ENCODE measurements around the gene SLC16A6. TPM values are rescaled to one million over a fixed set of nuclear protein-coding genes. Genes with fewer than 3 reads are reported as not detected.

The SLC16A6 gene
- polyA plus RNA-seq, 3 donors, result 12.3 to 24.7 (median 14.0) TPM

- no peaks in the 10 kb centered on the region for H3K36me3 ChIP-seq (replicated peaks in 1 of 2; ENCODE audit: control insufficient read depth in 1 of 2, insufficient read depth in 2 of 2, low read length in 2 of 2)
- H3K79me2 ChIP-seq (ENCODE audit: insufficient read depth, low read length), result no peaks in the 10 kb centered on the region
- 100% methylated on average over 1 of the region's 4 CpGs for WGBS (ENCODE audit: insufficient coverage)
- no peak overlapping the region for H3K27ac ChIP-seq (ENCODE audit: low read depth in 1 of 2, low read length in 2 of 2)
- H3K4me1 ChIP-seq (ENCODE audit: control insufficient read depth in 1 of 2, insufficient read depth in 2 of 2, low read length in 2 of 2), result peaks cover 31 to 37% of the 10 kb centered on the region in 2 donors
- H3K4me3 Mint-ChIP-seq, result no peak overlapping the region
- H3K27me3 ChIP-seq (ENCODE audit: control insufficient read depth in 2 of 2, insufficient read depth in 2 of 2, low read length in 2 of 2), result no peaks in the 10 kb centered on the region
- H3K9ac ChIP-seq (ENCODE audit: insufficient read depth, low read length, poor library complexity, severe bottlenecking), result no peak overlapping the region
- H3K4me2 ChIP-seq (replicated peaks; ENCODE audit: extremely low read depth, low read length, poor library complexity, severe bottlenecking), result no peak overlapping the region
- H3K27me3 Mint-ChIP-seq (ENCODE audit: low read depth in 3 of 3), result peaks cover 0 to 1% (median 0%) of the 10 kb centered on the region in 3 donors
- intact Hi-C loops (cut with micrococcal nuclease), result no loop called here
- H4K20me1 ChIP-seq (ENCODE audit: insufficient read depth, low read length), result no peaks in the 10 kb centered on the region
- DNase-seq, result no peak
- no peaks in the 10 kb centered on the region for H3K9me3 ChIP-seq (replicated peaks in 1 of 2; ENCODE audit: control insufficient read depth in 1 of 2, insufficient read depth in 1 of 2, low read length in 2 of 2)
- no peak overlapping the region for H2AFZ ChIP-seq (ENCODE audit: insufficient read depth, low read depth, low read length, poor library complexity, severe bottlenecking)
- peak overlapping the region in 1 of 7 donors; percentile 41 for H3K27ac Mint-ChIP-seq
- H3K36me3 Mint-ChIP-seq, result peaks cover 20 to 32% of the 10 kb centered on the region in 2 donors
- H3K4me1 Mint-ChIP-seq, result peaks cover 46% of the 10 kb centered on the region
- peaks cover 0 to 2% (median 0%) of the 10 kb centered on the region in 7 donors for H3K9me3 Mint-ChIP-seq
- TF ChIP-seq CTCF (IDR thresholded peaks at IDR 0.05), result no peak
- no peak overlapping the region for H3K4me3 ChIP-seq (replicated peaks in 1 of 3; ENCODE audit: low read depth in 2 of 3, low read length in 3 of 3)
Observed at GRCh38 chr17:68321556-68321954, 30.6 kb upstream of the SLC16A6 start.

GRCh38 chr17:68320943-68321555, 30.1 kb upstream of the SLC16A6 start:
- Histone ChIP-seq H3K27ac (ENCODE audit: low read depth in 1 of 2, low read length in 2 of 2) (no peak overlapping the region), H3K9ac (ENCODE audit: insufficient read depth, low read length, poor library complexity, severe bottlenecking) (no peak overlapping the region), H3K4me3 (replicated peaks in 1 of 3; ENCODE audit: low read depth in 2 of 3, low read length in 3 of 3) (no peak overlapping the region), H2AFZ (ENCODE audit: insufficient read depth, low read depth, low read length, poor library complexity, severe bottlenecking) (no peak overlapping the region), H3K27me3 (ENCODE audit: control insufficient read depth in 2 of 2, insufficient read depth in 2 of 2, low read length in 2 of 2) (no peaks in the 10 kb centered on the region), H4K20me1 (ENCODE audit: insufficient read depth, low read length) (no peaks in the 10 kb centered on the region), H3K4me2 (replicated peaks; ENCODE audit: extremely low read depth, low read length, poor library complexity, severe bottlenecking) (no peak overlapping the region), H3K4me1 (ENCODE audit: control insufficient read depth in 1 of 2, insufficient read depth in 2 of 2, low read length in 2 of 2) (peaks cover 36 to 42% of the 10 kb centered on the region in 2 donors), H3K79me2 (ENCODE audit: insufficient read depth, low read length) (no peaks in the 10 kb centered on the region), H3K36me3 (replicated peaks in 1 of 2; ENCODE audit: control insufficient read depth in 1 of 2, insufficient read depth in 2 of 2, low read length in 2 of 2) (no peaks in the 10 kb centered on the region), H3K9me3 (replicated peaks in 1 of 2; ENCODE audit: control insufficient read depth in 1 of 2, insufficient read depth in 1 of 2, low read length in 2 of 2) (no peaks in the 10 kb centered on the region)
- no peak for TF ChIP-seq CTCF (IDR thresholded peaks at IDR 0.05)
- Mint-ChIP-seq H3K36me3 (peaks cover 15 to 30% of the 10 kb centered on the region in 2 donors), H3K27ac (peak overlapping the region in 3 of 7 donors; percentile 13 to 41 (median 14)), H3K4me3 (no peak overlapping the region), H3K27me3 (ENCODE audit: low read depth in 3 of 3) (peaks cover 0 to 1% (median 0%) of the 10 kb centered on the region in 3 donors), H3K9me3 (peaks cover 0 to 2% (median 0%) of the 10 kb centered on the region in 7 donors), H3K4me1 (peaks cover 49% of the 10 kb centered on the region)
- WGBS (ENCODE audit: insufficient coverage), result 100% methylated on average over 2 of the region's 7 CpGs
- intact Hi-C loops (cut with micrococcal nuclease), result no loop called here
- no peak for DNase-seq
